Endodermal cell (in vitro differentiated cells): ENCODE data around the gene NTSR1. TPM values are rescaled to one million over a fixed set of nuclear protein-coding genes. Genes with fewer than 3 reads are reported as not detected.

Experiments used
- DNase-seq: peaks from one replicate; pipeline ENCODE4 v3.0.0-alpha.2; 2017
- H3K27ac ChIP-seq: 2 replicates; pipeline ENCODE4 v1.5.1; 2013; ENCODE audit warnings: mild to moderate bottlenecking, low read depth, low read length, moderate library complexity
- H3K27me3 ChIP-seq: 2 replicates; pipeline ENCODE4 v1.6.1; 2013; ENCODE audit warnings: mild to moderate bottlenecking, low read length, moderate library complexity; ENCODE audit not compliant: insufficient read depth, control insufficient read depth, poor library complexity, severe bottlenecking
- H3K36me3 ChIP-seq: 2 replicates; pipeline ENCODE4 v1.7.0; 2013; ENCODE audit warnings: mild to moderate bottlenecking, low read length, moderate library complexity; ENCODE audit not compliant: control insufficient read depth, insufficient read depth
- H3K4me1 ChIP-seq: one replicate; pipeline ENCODE4 v1.7.0; 2013; ENCODE audit warnings: low read length; ENCODE audit not compliant: control insufficient read depth, insufficient read depth
- H3K4me3 ChIP-seq: 2 replicates; pipeline ENCODE4 v1.5.1; 2013; ENCODE audit warnings: mild to moderate bottlenecking, low read length, moderate library complexity
- H3K9ac ChIP-seq: 2 replicates; pipeline ENCODE4 v1.6.1; 2013; ENCODE audit warnings: mild to moderate bottlenecking, low read length, moderate library complexity; ENCODE audit not compliant: poor library complexity, severe bottlenecking; ENCODE audit errors: extremely low read depth
- H3K9me3 ChIP-seq: 2 replicates; pipeline ENCODE4 v1.6.1; 2013; ENCODE audit warnings: mild to moderate bottlenecking, low read length, moderate library complexity; ENCODE audit not compliant: control insufficient read depth
- H3K27ac Mint-ChIP-seq: 2 replicates; pipeline ENCODE4 v1.8.0; 2020; ENCODE audit warnings: mixed read lengths
- H3K27me3 Mint-ChIP-seq: 2 replicates; pipeline ENCODE4 v1.8.0; 2021; ENCODE audit warnings: mild to moderate bottlenecking, mixed read lengths; ENCODE audit not compliant: insufficient read depth
- H3K36me3 Mint-ChIP-seq: 2 replicates; pipeline ENCODE4 v1.8.0; 2020; ENCODE audit warnings: low read depth, mixed read lengths
- H3K4me1 Mint-ChIP-seq: 2 replicates; pipeline ENCODE4 v1.8.0; 2020; ENCODE audit warnings: mixed read lengths
- H3K4me3 Mint-ChIP-seq: 2 replicates; pipeline ENCODE4 v1.8.0; 2020; ENCODE audit warnings: mild to moderate bottlenecking, moderate library complexity, mixed read lengths
- H3K9me3 Mint-ChIP-seq: 2 replicates; pipeline ENCODE4 v1.8.0; 2020; ENCODE audit warnings: mild to moderate bottlenecking, mixed read lengths
- CTCF ChIP-seq: fragments of 200-600 bp; sonication (generic); conservative IDR thresholded peaks from 2 replicates; pipeline ENCODE4 v1.5.0; 2021; ENCODE audit warnings: antibody characterized with exemption, mild to moderate bottlenecking
- WGBS, 2 experiments: methylation state at CpG; one replicate each; pipeline versions ENCODE4 v1.1.5 to v1.1.7; 2013; ENCODE audit warnings: missing lambda C conversion rate in 2 of 2, mixed read lengths in 1 of 2; ENCODE audit not compliant: insufficient coverage in 1 of 2, insufficient read length in 1 of 2; 5-methylcytosine and 5-hydroxymethylcytosine counted together
- total RNA-seq, 2 donors: library from RNA; stranded (reverse); fragmentation: NEBNext Ultra II Directional in 1 of 2; extraction: Animal tissue kit (Norgen Biotek cat#: 25700) in 1 of 2; gene quantifications; 2 replicates in 1 of 2; 3 replicates in 1 of 2; pipeline ENCODE4 v1.2.1, GENCODE V29; 2021

The NTSR1 gene
- total RNA-seq, 2 donors from 2014 or later = 0.11 to 0.62 TPM

GRCh38 chr20:62723351-62723750, 14.7 kb downstream of the NTSR1 start:
- H3K4me3 Mint-ChIP-seq = no peak overlapping the region
- H3K9me3 Mint-ChIP-seq = peaks cover 23% of the 10 kb centered on the region
- peaks cover 5% of the 10 kb centered on the region for H3K27me3 Mint-ChIP-seq
- 86 to 87% methylated on average over 12 to 13 of the region's 13 CpGs for WGBS, 2 experiments
- Histone ChIP-seq H3K27ac (no peak overlapping the region), H3K27me3 (no peaks in the 10 kb centered on the region), H3K4me1 (no peaks in the 10 kb centered on the region), H3K4me3 (no peak overlapping the region), H3K36me3 (no peaks in the 10 kb centered on the region), H3K9me3 (peaks cover 24% of the 10 kb centered on the region), H3K9ac (no peak overlapping the region)
- DNase-seq = no peak
- no peak for TF ChIP-seq CTCF
- H3K4me1 Mint-ChIP-seq = no peaks in the 10 kb centered on the region
- H3K36me3 Mint-ChIP-seq = no peaks in the 10 kb centered on the region
- no peak overlapping the region for H3K27ac Mint-ChIP-seq

GRCh38 chr20:62723768-62724450, 15.3 kb downstream of the NTSR1 start:
- no peak overlapping the region for H3K4me3 Mint-ChIP-seq

GRCh38 chr20:62724692-62725595, 16.3 kb downstream of the NTSR1 start:
- peaks cover 5% of the 10 kb centered on the region for H3K27me3 Mint-ChIP-seq
- no peak overlapping the region for H3K4me3 Mint-ChIP-seq
- Histone ChIP-seq H3K36me3 (no peaks in the 10 kb centered on the region), H3K9me3 (peaks cover 22% of the 10 kb centered on the region), H3K27ac (no peak overlapping the region), H3K27me3 (no peaks in the 10 kb centered on the region), H3K9ac (no peak overlapping the region), H3K4me3 (no peak overlapping the region), H3K4me1 (no peaks in the 10 kb centered on the region)
- TF ChIP-seq CTCF = no peak
- peaks cover 17% of the 10 kb centered on the region for H3K9me3 Mint-ChIP-seq
- H3K27ac Mint-ChIP-seq = no peak overlapping the region
- 86 to 87% methylated on average over 16 to 20 of the region's 24 CpGs for WGBS, 2 experiments
- DNase-seq = no peak
- H3K4me1 Mint-ChIP-seq = no peaks in the 10 kb centered on the region
- no peaks in the 10 kb centered on the region for H3K36me3 Mint-ChIP-seq

More at GRCh38 chr20:62723768-62724450, 15.3 kb downstream of the NTSR1 start:
- Histone ChIP-seq H3K9ac (no peak overlapping the region), H3K27ac (no peak overlapping the region), H3K4me3 (no peak overlapping the region), H3K36me3 (no peaks in the 10 kb centered on the region), H3K4me1 (no peaks in the 10 kb centered on the region), H3K9me3 (peaks cover 24% of the 10 kb centered on the region), H3K27me3 (no peaks in the 10 kb centered on the region)
- Mint-ChIP-seq H3K27me3 (peaks cover 5% of the 10 kb centered on the region), H3K27ac (no peak overlapping the region), H3K36me3 (no peaks in the 10 kb centered on the region), H3K4me1 (no peaks in the 10 kb centered on the region), H3K9me3 (peaks cover 23% of the 10 kb centered on the region)
- TF ChIP-seq CTCF = no peak
- DNase-seq = no peak
- 80 to 89% methylated on average over 8 to 11 of the region's 11 CpGs for WGBS, 2 experiments
